Fibroblast of the aortic adventitia (primary cell): ENCODE measurements around the gene MRTFA. TPM values are rescaled to one million over a fixed set of nuclear protein-coding genes. Genes with fewer than 3 reads are reported as not detected.
A peak's percentile ranks its signal among the peaks of the same experiment; 100 is the strongest.
"Not testable (repeated sequence)": the region's sequence is repeated elsewhere in the genome, so short reads cannot be mapped to it uniquely, and the experiment has no call there.

Source experiments
- DNase-seq: peaks from one replicate; pipeline ENCODE4 v3.0.0-alpha.2; 2010; ENCODE audit warnings: low read depth
- H3K4me3 ChIP-seq: 2 replicates; pipeline ENCODE4 v1.5.1; 2011; ENCODE audit warnings: low read depth, mild to moderate bottlenecking, control low read depth, low read length, moderate library complexity
- CTCF ChIP-seq: IDR thresholded peaks from 2 replicates; pipeline ENCODE4 v1.5.1; 2011; ENCODE audit warnings: mild to moderate bottlenecking, low read length, control low read depth, inconsistent platforms; ENCODE audit not compliant: insufficient read depth
- total RNA-seq: library from RNA; depleted of rRNA; stranded (reverse); fragments of >200 nt; gene quantifications from 2 replicates; pipeline ENCODE4 v1.2.3, GENCODE V29; 2012; ENCODE audit warnings: low replicate concordance

The MRTFA gene
- total RNA-seq, 1 donor, result 25.8 TPM

GRCh38 chr22:40628354-40629042, 8.0 kb downstream of the MRTFA start:
- no peak for TF ChIP-seq CTCF
- H3K4me3 ChIP-seq, result no peak overlapping the region
- peak; percentile 67 for DNase-seq

DNA sequence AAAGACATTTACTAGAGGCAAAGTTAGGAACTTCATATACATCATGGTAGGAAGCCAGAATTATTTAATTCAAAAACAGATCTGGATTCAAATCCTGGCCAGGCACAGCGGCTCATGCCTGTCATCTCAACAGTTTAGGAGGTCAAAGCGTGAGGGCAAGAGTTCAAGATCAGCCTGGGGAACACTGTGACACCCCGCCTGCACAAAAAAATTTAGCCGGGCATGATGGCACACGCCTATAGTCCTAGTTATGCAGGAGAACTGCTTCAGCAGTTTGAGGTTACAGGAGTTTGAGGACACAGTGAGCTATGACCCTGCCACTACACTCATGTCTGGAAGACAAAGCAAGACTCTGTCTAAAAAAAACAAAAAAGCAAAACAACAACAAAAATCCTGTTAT, 8.9 kb downstream of the MRTFA start:
- no peak overlapping the region for H3K4me3 ChIP-seq
- no peak for TF ChIP-seq CTCF
- DNase-seq, result no peak

- no peak overlapping the region for H3K4me3 ChIP-seq
- DNase-seq, result peak; percentile 32
- TF ChIP-seq CTCF, result no peak
Observed at GRCh38 chr22:40626851-40627250, 9.7 kb downstream of the MRTFA start.

- DNase-seq, H3K4me3 ChIP-seq: not testable (repeated sequence)
Observed at GRCh38 chr22:40625794-40626193, 10.7 kb downstream of the MRTFA start.

DNA sequence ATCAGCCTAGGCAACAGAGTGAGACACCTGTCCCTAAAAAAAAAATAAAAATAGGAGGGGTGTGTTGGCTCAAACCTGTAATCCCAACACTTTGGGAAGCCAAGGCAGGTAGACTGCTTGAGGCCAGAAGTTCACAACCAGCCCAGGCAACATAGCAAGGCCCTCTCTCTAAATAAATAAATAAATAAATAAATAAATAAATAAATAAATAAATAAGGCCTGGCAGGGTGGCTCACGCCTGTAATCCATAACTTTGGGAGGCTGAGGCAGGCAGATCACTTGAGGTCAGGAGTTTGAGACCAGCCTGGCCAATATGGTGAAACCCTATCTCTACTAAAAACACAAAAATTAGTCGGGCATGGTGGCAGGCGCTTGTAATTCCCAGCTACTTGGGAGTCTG, 11.2 kb downstream of the MRTFA start:
- DNase-seq, H3K4me3 ChIP-seq: not testable (repeated sequence)

DNA sequence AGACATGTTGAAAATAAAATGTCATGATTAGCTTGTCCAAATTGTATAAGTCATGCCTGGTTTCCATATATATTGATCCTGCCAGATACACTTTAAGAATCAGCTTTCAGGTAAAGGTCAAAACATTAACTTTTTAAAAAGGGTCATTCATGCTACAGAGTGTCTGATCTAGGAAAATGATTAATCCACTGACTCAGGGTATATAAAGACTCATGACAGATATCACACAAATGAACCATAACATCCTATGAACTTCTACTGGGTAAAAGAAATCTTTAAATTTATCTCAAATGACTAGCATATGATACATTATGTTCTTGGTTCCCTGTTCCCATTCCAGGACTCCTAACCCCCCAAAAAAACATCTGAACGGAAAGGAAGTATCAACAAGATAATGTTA, 11.7 kb downstream of the MRTFA start:
- no peak overlapping the region for H3K4me3 ChIP-seq
- DNase-seq, result no peak
- no peak for TF ChIP-seq CTCF

DNA sequence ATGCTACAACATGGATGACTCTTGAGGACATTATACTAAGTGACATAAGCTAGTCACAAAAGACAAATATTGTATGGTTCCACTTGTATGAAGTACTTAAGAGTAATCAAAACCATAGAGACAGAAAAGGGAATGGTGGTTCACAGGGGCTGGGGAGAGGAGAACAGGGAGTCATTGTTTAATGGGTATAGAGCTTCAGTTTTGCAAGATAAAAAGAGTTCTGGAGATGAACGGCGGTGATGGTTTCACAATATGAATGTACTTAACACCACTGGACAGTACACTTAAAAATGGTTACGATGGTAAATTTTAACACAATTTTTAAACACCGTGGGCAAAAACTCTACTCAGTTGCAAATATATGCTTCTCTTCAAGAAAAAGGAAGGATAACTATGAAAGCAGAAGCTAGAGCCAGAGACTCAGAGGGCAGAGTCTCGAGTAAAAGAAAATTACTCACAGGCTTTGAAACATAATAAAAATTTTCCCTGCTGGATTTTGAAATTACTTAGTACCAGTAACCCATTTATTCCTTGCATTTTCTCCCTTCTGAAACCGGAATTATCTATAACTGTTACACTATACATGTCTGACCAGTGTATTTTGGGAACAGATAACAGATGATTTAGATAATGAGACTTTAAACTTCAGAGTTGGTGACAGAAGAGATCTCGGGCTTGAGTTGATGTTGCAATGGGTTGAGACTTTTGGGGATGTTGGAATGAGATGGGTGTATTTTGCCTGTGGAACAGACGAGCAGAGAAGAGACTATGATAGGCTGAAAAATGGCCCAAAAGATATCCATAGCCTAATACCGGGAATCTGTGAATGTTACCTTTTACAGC, 15.0 kb downstream of the MRTFA start:
- DNase-seq, result no peak
- TF ChIP-seq CTCF, result no peak
- no peak overlapping the region for H3K4me3 ChIP-seq
